GM23338 (cell line): ENCODE results near the gene LTB4R. TPM values are rescaled to one million over a fixed set of nuclear protein-coding genes. Genes with fewer than 3 reads are reported as not detected.

ENCODE experiments used
- ATAC-seq: fragments of 200-7000 bp; cut with Tn5 transposase; 3 replicates; pipeline ENCODE4 v1.9.1; 2020
- DNase-seq: peaks from one replicate; pipeline ENCODE4 v3.0.0-alpha.2; 2015; ENCODE audit warnings: low spot score
- H2AFZ ChIP-seq: fragments of 200-600 bp; sonication (generic); 2 replicates; pipeline ENCODE4 v1.8.0; 2016; ENCODE audit warnings: antibody characterized with exemption, mild to moderate bottlenecking, moderate library complexity
- H3F3A ChIP-seq: fragments of 200-600 bp; sonication (generic); replicated peaks from 2 replicates; pipeline ENCODE4 v1.8.0; 2017; ENCODE audit warnings: antibody characterized with exemption, mixed run types, low read depth
- H3K27ac ChIP-seq: fragments of 200-600 bp; sonication (generic); 2 replicates; pipeline ENCODE4 v1.6.1; 2016; ENCODE audit warnings: low read depth
- H3K27me3 ChIP-seq: fragments of 200-600 bp; sonication (generic); 2 replicates; pipeline ENCODE4 v1.8.0; 2016; ENCODE audit warnings: mild to moderate bottlenecking, mixed run types, moderate library complexity; ENCODE audit not compliant: insufficient read depth
- H3K36me3 ChIP-seq: fragments of 200-600 bp; sonication (generic); 2 replicates; pipeline ENCODE4 v1.8.0; 2016; ENCODE audit warnings: mild to moderate bottlenecking; ENCODE audit not compliant: insufficient read depth
- H3K4me1 ChIP-seq: fragments of 200-600 bp; sonication (generic); 2 replicates; pipeline ENCODE4 v1.8.0; 2016; ENCODE audit warnings: mild to moderate bottlenecking, moderate library complexity; ENCODE audit not compliant: insufficient read depth
- H3K4me2 ChIP-seq: fragments of 200-600 bp; sonication (generic); 2 replicates; pipeline ENCODE4 v1.7.1; 2017; ENCODE audit warnings: mixed run types
- H3K4me3 ChIP-seq: fragments of 200-600 bp; sonication (generic); 2 replicates; pipeline ENCODE4 v1.6.1; 2016; ENCODE audit warnings: mixed run types
- H3K79me2 ChIP-seq: fragments of 200-600 bp; sonication (generic); replicated peaks from 2 replicates; pipeline ENCODE4 v1.8.0; 2017; ENCODE audit warnings: mild to moderate bottlenecking; ENCODE audit not compliant: insufficient read depth
- H3K9me2 ChIP-seq: fragments of 200-600 bp; sonication (generic); 2 replicates; pipeline ENCODE4 v1.8.0; 2017; ENCODE audit not compliant: insufficient read depth
- H4K20me1 ChIP-seq: fragments of 200-600 bp; sonication (generic); replicated peaks from 2 replicates; pipeline ENCODE4 v1.8.0; 2017; ENCODE audit warnings: mild to moderate bottlenecking; ENCODE audit not compliant: insufficient read depth
- H3K27ac Mint-ChIP-seq: 2 replicates; pipeline ENCODE4 v1.8.0; 2020; ENCODE audit warnings: inconsistent platforms, mild to moderate bottlenecking, moderate library complexity, mixed read lengths
- H3K27me3 Mint-ChIP-seq: 3 replicates; pipeline ENCODE4 v1.8.0; 2022; ENCODE audit warnings: low read depth, mild to moderate bottlenecking, moderate library complexity, mixed read lengths, inconsistent platforms; ENCODE audit not compliant: insufficient read depth, poor library complexity
- H3K36me3 Mint-ChIP-seq: 3 replicates; pipeline ENCODE4 v1.8.0; 2021; ENCODE audit warnings: low read depth, mild to moderate bottlenecking, inconsistent platforms, moderate library complexity, mixed read lengths
- H3K4me1 Mint-ChIP-seq: 3 replicates; pipeline ENCODE4 v1.8.0; 2020; ENCODE audit warnings: mild to moderate bottlenecking, inconsistent platforms, mixed read lengths
- H3K4me3 Mint-ChIP-seq: 3 replicates; pipeline ENCODE4 v1.8.0; 2021; ENCODE audit warnings: moderate library complexity, mild to moderate bottlenecking, inconsistent platforms, mixed read lengths
- H3K9me3 Mint-ChIP-seq: 3 replicates; pipeline ENCODE4 v1.8.0; 2020; ENCODE audit warnings: moderate library complexity, mild to moderate bottlenecking, inconsistent platforms, mixed read lengths
- CREB1 ChIP-seq: fragments of 250-450 bp; sonication (Bioruptor Pico); IDR thresholded peaks from 2 replicates; pipeline ENCODE4 v1.5.0; 2020; ENCODE audit warnings: low read depth, mild to moderate bottlenecking, moderate library complexity
- CTCF ChIP-seq, 2 experiments: fragments of 200-600 bp in 1 of 2; sonication (generic) in 1 of 2; conservative IDR thresholded peaks; 2 replicates each; pipeline versions ENCODE4 v1.5.1 to v1.6.1; 2016 to 2017; ENCODE audit warnings: antibody characterized with exemption in 2 of 2, low read depth in 2 of 2, mild to moderate bottlenecking in 2 of 2, moderate library complexity in 1 of 2
- EZH2 ChIP-seq: fragments of 200-600 bp; sonication (generic); IDR thresholded peaks from one replicate; pipeline ENCODE4 v1.8.0; 2017; ENCODE audit warnings: antibody characterized with exemption, mild to moderate bottlenecking, low read depth; ENCODE audit not compliant: unreplicated experiment
- EZH2phosphoT487 ChIP-seq: fragments of 200-600 bp; sonication (generic); IDR thresholded peaks from one replicate; pipeline ENCODE4 v1.8.1; 2018; ENCODE audit warnings: antibody characterized with exemption; ENCODE audit not compliant: unreplicated experiment
- JUNB ChIP-seq: IDR thresholded peaks from one replicate; pipeline ENCODE4 v1.6.1; 2016; ENCODE audit warnings: antibody characterized with exemption; ENCODE audit not compliant: unreplicated experiment
- NANOG ChIP-seq: IDR thresholded peaks from 2 replicates; pipeline ENCODE4 v1.6.1; 2016; ENCODE audit warnings: antibody characterized with exemption, borderline replicate concordance
- POLR2AphosphoS5 ChIP-seq: IDR thresholded peaks from 2 replicates; pipeline ENCODE4 v1.6.1; 2016; ENCODE audit warnings: antibody characterized with exemption, low read depth
- REST ChIP-seq: IDR thresholded peaks from one replicate; pipeline ENCODE4 v1.6.1; 2018; ENCODE audit warnings: antibody characterized with exemption; ENCODE audit not compliant: unreplicated experiment
- STAT1 ChIP-seq: IDR thresholded peaks from one replicate; pipeline ENCODE4 v1.6.1; 2016; ENCODE audit warnings: antibody characterized with exemption; ENCODE audit not compliant: unreplicated experiment
- ZNF114 ChIP-seq: fragments of 250-450 bp; sonication (Bioruptor Pico); IDR thresholded peaks from 2 replicates; pipeline ENCODE4 v1.5.0; 2020; ENCODE audit warnings: mild to moderate bottlenecking, moderate library complexity
- ZNF331 ChIP-seq: fragments of 250-450 bp; sonication (Bioruptor Pico); IDR thresholded peaks from 2 replicates; pipeline ENCODE4 v1.5.0; 2020; ENCODE audit warnings: low read depth, mild to moderate bottlenecking, moderate library complexity
- ZNF462 ChIP-seq: fragments of 250-450 bp; sonication (Bioruptor Pico); IDR thresholded peaks from 2 replicates; pipeline ENCODE4 v1.5.0; 2020; ENCODE audit warnings: mild to moderate bottlenecking, moderate library complexity
- polyA plus RNA-seq: library from polyadenylated mRNA; unstranded; fragments of >200 nt; fragmentation: Nextera tagmentation; extraction: Ambion mirVana; gene quantifications from 2 replicates; pipeline ENCODE4 v1.2.1, GENCODE V29; 2016
- total RNA-seq: library from RNA; depleted of rRNA; stranded (reverse); fragments of >200 nt; shearing (Covaris generic); gene quantifications from 2 replicates; pipeline ENCODE4 v1.2.3, GENCODE V29; 2014
- TF ChIP-seq, protein P1 (sequence below): IDR thresholded peaks from 2 replicates; pipeline ENCODE4 v1.6.1; 2016; ENCODE audit warnings: antibody characterized with exemption

Gene LTB4R
- total and polyA plus RNA-seq, 2 experiments from 2014 or later: 2.1 to 4.7 TPM

DNA sequence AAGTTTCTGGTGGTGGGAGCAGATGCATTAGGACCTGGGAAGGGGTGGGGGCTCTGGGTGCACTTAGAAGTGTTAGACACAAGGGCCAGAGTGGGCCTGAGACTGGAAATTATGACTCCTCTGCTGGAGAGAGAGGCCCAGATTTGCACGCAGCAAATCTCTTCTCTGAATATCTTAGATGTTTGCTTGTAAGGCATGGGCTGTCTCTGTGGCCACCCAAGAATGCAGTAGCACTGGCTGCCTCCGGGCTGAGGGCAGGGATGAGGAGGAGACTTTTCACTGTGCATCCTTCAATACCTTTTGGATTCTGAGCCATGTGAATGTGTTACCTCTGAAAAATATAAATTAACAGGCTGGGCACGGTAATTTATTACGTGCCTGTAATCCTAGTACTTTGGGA lies 26.0 kb upstream of the LTB4R start:
- DNase-seq (no peak), ATAC-seq (no peak)
- Histone ChIP-seq H3K9me2 (no peaks in the 10 kb centered on the region), H3K4me1 (no peaks in the 10 kb centered on the region), H4K20me1 (no peaks in the 10 kb centered on the region; the same call in 1 of the 2 replicates), H3K27me3 (no peaks in the 10 kb centered on the region), H3K4me3 (no peak overlapping the region), H3F3A (no peaks in the 10 kb centered on the region), H3K27ac (no peak overlapping the region), H3K79me2 (no peaks in the 10 kb centered on the region), H3K36me3 (no peaks in the 10 kb centered on the region), H2AFZ (no peak overlapping the region), H3K4me2 (no peak overlapping the region)
- Mint-ChIP-seq H3K4me1 (no peaks in the 10 kb centered on the region; the same call in 2 of the 3 replicates), H3K27ac (no peak overlapping the region), H3K4me3 (no peak overlapping the region), H3K27me3 (peaks cover 14% of the 10 kb centered on the region), H3K36me3 (no peaks in the 10 kb centered on the region; the same call in 1 of the 3 replicates), H3K9me3 (no peaks in the 10 kb centered on the region)
- TF ChIP-seq JUNB (no peak), EZH2phosphoT487 (no peak), REST (no peak), NANOG (no peak), ZNF331 (no peak), STAT1 (no peak), POLR2AphosphoS5 (no peak), CTCF (conservative IDR thresholded peaks at IDR 0.05; ENCODE audit: low read depth in 2 of 2) (no peak), ZNF462 (no peak), CREB1 (CRISPR knock-in tag) (no peak), EZH2 (no peak), ZNF114 (CRISPR knock-in tag) (no peak)
- TF ChIP-seq, protein P1, sequence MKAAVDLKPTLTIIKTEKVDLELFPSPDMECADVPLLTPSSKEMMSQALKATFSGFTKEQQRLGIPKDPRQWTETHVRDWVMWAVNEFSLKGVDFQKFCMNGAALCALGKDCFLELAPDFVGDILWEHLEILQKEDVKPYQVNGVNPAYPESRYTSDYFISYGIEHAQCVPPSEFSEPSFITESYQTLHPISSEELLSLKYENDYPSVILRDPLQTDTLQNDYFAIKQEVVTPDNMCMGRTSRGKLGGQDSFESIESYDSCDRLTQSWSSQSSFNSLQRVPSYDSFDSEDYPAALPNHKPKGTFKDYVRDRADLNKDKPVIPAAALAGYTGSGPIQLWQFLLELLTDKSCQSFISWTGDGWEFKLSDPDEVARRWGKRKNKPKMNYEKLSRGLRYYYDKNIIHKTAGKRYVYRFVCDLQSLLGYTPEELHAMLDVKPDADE: no peak
